ENCODE measurements around the gene PTH2. TPM values are rescaled to one million over a fixed set of nuclear protein-coding genes. Genes with fewer than 3 reads are reported as not detected.

Gene PTH2
- total RNA-seq, 1 experiment from 2014 or later = 0.96 TPM

- peak; percentile 58 for DNase-seq
- H3K4me2 ChIP-seq (ENCODE audit: insufficient read depth, insufficient read length, low read length) = no peak overlapping the region
- no peak overlapping the region for H3K14ac ChIP-seq (ENCODE audit: insufficient read depth, low read length)
- Mint-ChIP-seq H3K9me3 (no peaks in the 10 kb centered on the region), H3K4me3 (no peak overlapping the region), H3K36me3 (ENCODE audit: insufficient read depth in 1 of 3, low read depth in 3 of 3) (peaks cover 10 to 27% (median 27%) of the 10 kb centered on the region in 3 experiments; a peak in 6 of 7 replicates), H3K27ac (no peak overlapping the region; a peak in 1 of 7 replicates), H3K4me1 (peaks cover 6 to 10% of the 10 kb centered on the region in 2 experiments), H3K27me3 (ENCODE audit: low read depth) (no peaks in the 10 kb centered on the region)
- H3K9me3 ChIP-seq (ENCODE audit: control insufficient read depth, low read depth, low read length) = no peaks in the 10 kb centered on the region
- H4K20me1 ChIP-seq (ENCODE audit: control insufficient read depth, insufficient read depth, insufficient read length) = no peaks in the 10 kb centered on the region
- no peak overlapping the region for H3K23ac ChIP-seq (ENCODE audit: insufficient read length, low read depth, low read length)
- H3T11ph ChIP-seq (ENCODE audit: low read length) = no peak overlapping the region
- H3K4me1 ChIP-seq (ENCODE audit: insufficient read depth, low read length) = no peaks in the 10 kb centered on the region
- no peak overlapping the region for H3K27ac ChIP-seq (ENCODE audit: insufficient read length, low read depth, low read length)
- no peak overlapping the region for H2AFZ ChIP-seq (ENCODE audit: low read length)
- H3K79me2 ChIP-seq (ENCODE audit: insufficient read depth, low read length) = no peaks in the 10 kb centered on the region
- no peaks in the 10 kb centered on the region for H3K27me3 ChIP-seq (ENCODE audit: insufficient read depth, low read length)
- no peak overlapping the region for H4K8ac ChIP-seq (replicated peaks; ENCODE audit: insufficient read length, low read depth, low read length)
- H3K18ac ChIP-seq (ENCODE audit: insufficient read length, low read depth, low read length) = no peak overlapping the region
- H3K79me1 ChIP-seq (ENCODE audit: insufficient read depth, low read depth, low read length, poor library complexity, severe bottlenecking) = no peaks in the 10 kb centered on the region
- H2BK12ac ChIP-seq (ENCODE audit: insufficient read length, low read depth, low read length) = no peak overlapping the region
- H2BK15ac ChIP-seq (ENCODE audit: low read depth, low read length) = no peak overlapping the region
- H3K9ac ChIP-seq (ENCODE audit: extremely low read depth, insufficient read length, low read length) = no peak overlapping the region
- TF ChIP-seq CTCF (conservative IDR thresholded peaks at IDR 0.05) = no peak
- no peak overlapping the region for H4K5ac ChIP-seq (ENCODE audit: insufficient read length, low read depth, low read length)
- no peak overlapping the region for H3K56ac ChIP-seq (ENCODE audit: insufficient read length, low read depth, low read length)
- H2AK5ac ChIP-seq (ENCODE audit: insufficient read length, low read length) = no peak overlapping the region
- H2BK5ac ChIP-seq (ENCODE audit: insufficient read length, low read length) = no peak overlapping the region
- H2BK20ac ChIP-seq (ENCODE audit: low read depth, low read length, poor library complexity, severe bottlenecking) = no peak overlapping the region
- no peak overlapping the region for H2BK120ac ChIP-seq (ENCODE audit: low read depth, low read length, poor library complexity, severe bottlenecking)
- no CpG with 5 or more reads among the region's 19 CpGs for WGBS (ENCODE audit: extremely low coverage, insufficient read length, low lambda C conversion rate)
- H3K23me2 ChIP-seq (ENCODE audit: insufficient read length, low read depth, low read length, poor library complexity, severe bottlenecking) = no peaks in the 10 kb centered on the region
- H3K4ac ChIP-seq (ENCODE audit: low read depth, low read length) = no peak overlapping the region
- no peak overlapping the region for H4K91ac ChIP-seq (ENCODE audit: insufficient read length, low read depth, low read length)
These were observed 45.0 kb upstream of the PTH2 start for GRCh38 chr19:49468199-49468598.
